H7 (cell line): ENCODE measurements around the gene PICALM. TPM values are rescaled to one million over a fixed set of nuclear protein-coding genes. Genes with fewer than 3 reads are reported as not detected.

Experiments used
- total RNA-seq: library from RNA; depleted of rRNA; stranded (reverse); fragments of >200 nt; shearing (Covaris generic); gene quantifications from 2 replicates; pipeline ENCODE4 v1.2.3, GENCODE V29; 2014; rRNA removed

Gene PICALM
- total RNA-seq, 1 experiment from 2014 or later: 59.5 TPM

Other genes starting within 250 kb of the PICALM start
- not detected in 2 replicates for gene CCDC83, start 213.7 kb downstream of the PICALM start, total RNA-seq
- 20.0 and 29.2 TPM in 2 replicates for gene EED, start 175.7 kb upstream of the PICALM start, total RNA-seq
- 53.0 and 65.1 TPM in 2 replicates for gene HIKESHI, start 233.2 kb upstream of the PICALM start, total RNA-seq